ENCODE measurements around the gene NLRX1. TPM values are rescaled to one million over a fixed set of nuclear protein-coding genes. Genes with fewer than 3 reads are reported as not detected.

The NLRX1 gene
- polyA plus RNA-seq, 1 of the 3 experiments (the other 2 are of a cell fraction), result 13.7 TPM

GRCh38 chr11:119193001-119193400, 24.5 kb downstream of the NLRX1 start (continued):
- TF ChIP-seq USF2 (IDR thresholded peaks at IDR 0.05; ENCODE audit: borderline replicate concordance, low read depth, low read length) (no peak), TCF12 (IDR thresholded peaks at IDR 0.05) (no peak), POLR2AphosphoS5 (IDR thresholded peaks at IDR 0.05; ENCODE audit: low read depth, low read length) (no peak)

- Histone ChIP-seq H3K27ac (ENCODE audit: low read depth in 2 of 2, low read length in 1 of 2) (no peak overlapping the region), H3K9me2 (no peaks in the 10 kb centered on the region), H3K9ac (no peak overlapping the region), H3K9me3 (no peaks in the 10 kb centered on the region), H3K4me1 (ENCODE audit: control insufficient read depth in 1 of 2, insufficient read depth in 2 of 2, low read depth in 1 of 2, low read length in 1 of 2) (no peaks in the 10 kb centered on the region), H2AFZ (ENCODE audit: low read depth) (no peak overlapping the region), H4K20me1 (ENCODE audit: insufficient read depth) (no peaks in the 10 kb centered on the region), H3K4me3 (ENCODE audit: low read depth in 2 of 2, low read length in 1 of 2) (no peak overlapping the region), H3K36me3 (replicated peaks in 1 of 2; ENCODE audit: control insufficient read depth in 1 of 2, insufficient read depth in 2 of 2, low read length in 1 of 2) (no peaks in the 10 kb centered on the region), H3K27me3 (ENCODE audit: insufficient read depth) (no peaks in the 10 kb centered on the region), H3K79me2 (ENCODE audit: insufficient read depth) (no peaks in the 10 kb centered on the region), H3F3A (replicated peaks; ENCODE audit: insufficient read depth) (no peaks in the 10 kb centered on the region), H3K4me2 (no peak overlapping the region)
- CTCF ChIA-PET, result interaction anchor here (2.1 kb wide), 1 partner anchor 24 kb away, joined by 12 read pairs; no protein-coding TSS in a partner anchor
- no peak for TF ChIP-seq NRF1 (IDR thresholded peaks at IDR 0.05; ENCODE audit: low read depth, low read length)
- no peak for TF ChIP-seq FOXJ3 (CRISPR knock-in tag; IDR thresholded peaks at IDR 0.05)
- no peak for TF ChIP-seq RAD21 (IDR thresholded peaks at IDR 0.05; ENCODE audit: low read length)
- no peak for TF ChIP-seq RXRA (IDR thresholded peaks at IDR 0.05; ENCODE audit: borderline replicate concordance, low read depth)
- no peak for TF ChIP-seq SIN3A (IDR thresholded peaks at IDR 0.05; ENCODE audit: borderline replicate concordance, low read depth, low read length)
- TF ChIP-seq NFIC (IDR thresholded peaks at IDR 0.05; ENCODE audit: borderline replicate concordance), result no peak
- TF ChIP-seq JUND (IDR thresholded peaks at IDR 0.05), result no peak
- TF ChIP-seq USF1 (IDR thresholded peaks at IDR 0.05; ENCODE audit: borderline replicate concordance, low read depth), result no peak
- TF ChIP-seq ELF1 (IDR thresholded peaks at IDR 0.05), result no peak
- no peak for TF ChIP-seq RCOR1 (IDR thresholded peaks at IDR 0.05; ENCODE audit: low read length)
- no peak for TF ChIP-seq PBX3 (IDR thresholded peaks at IDR 0.05)
- TF ChIP-seq TAF1 (IDR thresholded peaks at IDR 0.05; ENCODE audit: borderline replicate concordance, low read depth, low read length), result no peak
- no peak for TF ChIP-seq ZBTB33 (IDR thresholded peaks at IDR 0.05; ENCODE audit: borderline replicate concordance, low read depth)
- no peak for TF ChIP-seq FOSL2 (IDR thresholded peaks at IDR 0.05; ENCODE audit: borderline replicate concordance, low read depth)
- TF ChIP-seq EP300 (IDR thresholded peaks at IDR 0.05; ENCODE audit: borderline replicate concordance in 1 of 2, low read depth in 1 of 2, low read length in 1 of 2), result no peak
- TF ChIP-seq EZH2phosphoT487 (IDR thresholded peaks at IDR 0.05; ENCODE audit: borderline replicate concordance, low read depth), result no peak
- no peak for TF ChIP-seq IRF3 (IDR thresholded peaks at IDR 0.05; ENCODE audit: low read depth, low read length)
- no peak for TF ChIP-seq RFX5 (IDR thresholded peaks at IDR 0.05; ENCODE audit: low read length)
- TF ChIP-seq FOXM1 (IDR thresholded peaks at IDR 0.05; ENCODE audit: low read depth), result no peak
- WGBS (ENCODE audit: low lambda C conversion rate), result 82% methylated on average over 10 of the region's 10 CpGs
- no peak for DNase-seq
- POLR2A ChIA-PET, result no interaction called here
These were observed 25.1 kb downstream of the NLRX1 start for GRCh38 chr11:119193626-119194025.
